Measurements from ENCODE around the gene IL1RAPL2.

DNA sequence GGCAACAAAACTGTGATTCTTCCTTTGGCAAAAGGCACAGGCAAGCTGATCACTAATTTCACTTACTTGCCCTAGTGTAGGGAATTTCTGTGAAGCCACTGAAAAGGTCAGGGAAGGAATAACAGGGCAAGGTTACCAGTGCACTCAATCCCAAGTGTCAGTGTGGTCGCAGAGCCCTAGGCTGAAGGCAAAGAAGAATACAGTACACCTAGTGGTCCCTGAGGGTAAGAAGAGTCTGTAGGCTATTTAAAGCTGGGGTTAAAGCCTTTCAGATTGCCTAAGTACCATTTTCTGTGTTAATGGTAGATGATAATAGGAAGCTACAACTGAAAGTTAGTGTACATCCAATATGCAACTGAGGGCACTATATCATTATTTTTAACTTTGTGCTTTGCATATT lies 1082.7 kb downstream of the IL1RAPL2 start:
- TF ChIP-seq POLR2A (IDR thresholded peaks at IDR 0.05), result no peak
- TF ChIP-seq, protein P1, sequence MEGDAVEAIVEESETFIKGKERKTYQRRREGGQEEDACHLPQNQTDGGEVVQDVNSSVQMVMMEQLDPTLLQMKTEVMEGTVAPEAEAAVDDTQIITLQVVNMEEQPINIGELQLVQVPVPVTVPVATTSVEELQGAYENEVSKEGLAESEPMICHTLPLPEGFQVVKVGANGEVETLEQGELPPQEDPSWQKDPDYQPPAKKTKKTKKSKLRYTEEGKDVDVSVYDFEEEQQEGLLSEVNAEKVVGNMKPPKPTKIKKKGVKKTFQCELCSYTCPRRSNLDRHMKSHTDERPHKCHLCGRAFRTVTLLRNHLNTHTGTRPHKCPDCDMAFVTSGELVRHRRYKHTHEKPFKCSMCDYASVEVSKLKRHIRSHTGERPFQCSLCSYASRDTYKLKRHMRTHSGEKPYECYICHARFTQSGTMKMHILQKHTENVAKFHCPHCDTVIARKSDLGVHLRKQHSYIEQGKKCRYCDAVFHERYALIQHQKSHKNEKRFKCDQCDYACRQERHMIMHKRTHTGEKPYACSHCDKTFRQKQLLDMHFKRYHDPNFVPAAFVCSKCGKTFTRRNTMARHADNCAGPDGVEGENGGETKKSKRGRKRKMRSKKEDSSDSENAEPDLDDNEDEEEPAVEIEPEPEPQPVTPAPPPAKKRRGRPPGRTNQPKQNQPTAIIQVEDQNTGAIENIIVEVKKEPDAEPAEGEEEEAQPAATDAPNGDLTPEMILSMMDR (IDR thresholded peaks at IDR 0.05), result no peak
